GM21515 (cell line): ENCODE measurements around the gene SQSTM1.
"Not testable (repeated sequence)": the region's sequence is repeated elsewhere in the genome, so short reads cannot be mapped to it uniquely, and the experiment has no call there.

Experiments used
- ATAC-seq: cut with Tn5 transposase; IDR thresholded peaks from one replicate; pipeline ENCODE4 v1.9.1; 2021; ENCODE audit not compliant: unreplicated experiment

SQSTM1 gene

GRCh38 chr5:179820483-179821297 is at the start of gene SQSTM1:
SQSTM1 (plus strand) TSS chr5:179820905; CDS start chr5:179820937, 32 bp downstream.
- peak; percentile 43 for ATAC-seq

- no peak for ATAC-seq
These were observed 49.3 kb upstream of the SQSTM1 start for GRCh38 chr5:179771311-179771895.

- no peak for ATAC-seq
These were observed 48.4 kb upstream of the SQSTM1 start for GRCh38 chr5:179772351-179772750.

GRCh38 chr5:179773686-179774040 is 47.0 kb upstream of the SQSTM1 start:
- ATAC-seq = no peak

- no peak for ATAC-seq
These were observed 46.3 kb upstream of the SQSTM1 start for GRCh38 chr5:179774442-179774841.

- ATAC-seq = no peak
These were observed 44.2 kb upstream of the SQSTM1 start for GRCh38 chr5:179776411-179776938.

- no peak for ATAC-seq
These were observed 43.2 kb upstream of the SQSTM1 start for GRCh38 chr5:179777456-179777855.

GRCh38 chr5:179777909-179778308 is 42.8 kb upstream of the SQSTM1 start:
- ATAC-seq = no peak

GRCh38 chr5:179778591-179778990 is 42.1 kb upstream of the SQSTM1 start:
- ATAC-seq = no peak

GRCh38 chr5:179779826-179780225 is 40.9 kb upstream of the SQSTM1 start:
- no peak for ATAC-seq

- no peak for ATAC-seq
These were observed 40.3 kb upstream of the SQSTM1 start for GRCh38 chr5:179780362-179780761.

GRCh38 chr5:179781846-179782245 is 38.9 kb upstream of the SQSTM1 start:
- ATAC-seq = no peak

- no peak for ATAC-seq
These were observed 37.6 kb upstream of the SQSTM1 start for GRCh38 chr5:179783128-179783527.

- no peak for ATAC-seq
These were observed 33.8 kb upstream of the SQSTM1 start for GRCh38 chr5:179786861-179787260.

GRCh38 chr5:179788193-179788854 is 32.4 kb upstream of the SQSTM1 start:
- ATAC-seq = no peak

- ATAC-seq = not testable (repeated sequence)
These were observed 31.4 kb upstream of the SQSTM1 start for GRCh38 chr5:179789278-179789677.

- ATAC-seq = no peak
These were observed 28.7 kb upstream of the SQSTM1 start for GRCh38 chr5:179791881-179792611.

GRCh38 chr5:179792612-179793467 is 27.9 kb upstream of the SQSTM1 start:
- no peak for ATAC-seq

- ATAC-seq = no peak
These were observed 27.1 kb upstream of the SQSTM1 start, which contains the start of gene LTC4S for GRCh38 chr5:179793468-179794139. LTC4S (plus strand) TSS chr5:179793986; CDS start chr5:179794081, 95 bp downstream.

- no peak for ATAC-seq
These were observed 26.5 kb upstream of the SQSTM1 start for GRCh38 chr5:179794171-179794570.
